ENCODE results near the gene PSMD13.

The PSMD13 gene

DNA sequence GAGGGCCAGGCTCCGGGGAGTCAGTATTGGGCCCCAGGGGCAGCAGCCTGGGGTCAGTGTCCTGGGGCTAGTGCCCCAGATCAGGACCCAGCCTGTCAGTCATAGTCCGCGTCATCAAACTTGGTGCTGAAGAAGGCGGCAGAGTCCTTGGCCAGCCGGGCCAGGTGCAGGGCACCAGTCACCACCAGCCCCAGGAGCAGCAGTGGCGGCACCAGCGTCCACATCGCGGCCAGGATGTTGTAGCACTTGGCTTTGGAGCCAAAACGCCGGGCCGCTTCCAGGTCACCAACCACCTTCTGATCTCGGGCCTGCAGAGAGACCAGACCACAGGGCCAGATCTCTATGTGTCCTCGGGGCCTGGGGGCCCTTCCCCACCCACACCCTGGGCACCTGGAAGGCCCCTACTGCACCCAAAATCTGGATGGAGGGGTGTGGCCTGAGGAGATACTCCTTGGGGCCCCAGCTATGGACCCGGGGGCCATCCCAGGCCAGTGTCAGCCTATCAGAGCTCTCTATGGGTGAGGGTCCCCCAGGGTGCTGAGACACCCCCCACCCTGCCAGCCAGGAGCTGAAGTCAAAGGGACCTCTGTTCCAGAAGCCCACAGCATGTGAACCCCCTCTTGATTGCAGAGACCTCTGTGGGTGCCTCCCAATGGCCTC lies 61.8 kb downstream of the PSMD13 start:
- TF ChIP-seq GATA2 (IDR thresholded peaks at IDR 0.05; ENCODE audit: low read depth, low read length): no peak
- no peak for TF ChIP-seq GATA3 (IDR thresholded peaks at IDR 0.05; ENCODE audit: low read depth, low read length)

DNA sequence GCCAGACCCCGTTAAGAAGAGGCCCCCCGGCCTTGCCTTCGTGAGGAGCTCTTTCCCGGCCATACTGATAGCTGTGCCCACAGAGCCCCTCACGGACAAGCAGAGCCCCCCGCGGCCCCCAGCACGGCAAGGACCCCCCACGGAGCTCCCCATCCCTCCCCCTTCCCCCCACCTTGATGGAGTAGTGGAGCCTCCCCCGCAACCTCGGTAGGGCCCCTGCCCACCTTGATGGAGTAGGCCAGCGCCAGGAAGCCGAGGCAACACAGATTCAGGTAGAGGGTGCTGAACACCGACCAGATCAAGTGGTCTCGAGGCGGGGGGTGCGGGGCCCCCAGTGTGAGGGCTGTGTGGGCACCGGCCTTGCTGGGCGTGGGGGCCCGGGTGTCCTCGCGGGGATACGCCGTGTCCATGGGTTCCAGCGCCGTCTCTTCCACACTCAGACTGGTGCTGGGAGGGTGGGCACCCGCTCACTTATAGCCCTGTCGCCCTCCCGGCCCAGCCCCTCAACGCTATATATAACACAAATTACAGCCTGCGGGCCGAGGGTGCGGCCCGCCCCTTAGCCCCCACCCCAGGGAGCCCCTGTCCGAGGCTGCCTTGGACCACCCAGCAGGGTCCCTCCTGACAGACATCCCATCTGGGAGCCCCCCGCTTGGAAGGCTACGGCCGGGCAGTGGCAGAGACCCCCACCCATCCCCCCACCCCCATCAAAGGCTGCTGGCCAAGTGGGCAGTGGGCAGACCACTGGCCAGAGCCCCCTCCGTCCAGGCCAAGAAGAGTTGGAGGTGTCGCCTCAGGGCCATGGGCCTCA lies 62.5 kb downstream of the PSMD13 start, which contains the start of gene IFITM5:
Gene IFITM5, minus strand, starts transcription at position 446 of the 811 bp plus-strand sequence. Its CDS starts 36 bp downstream, at position 410.
- TF ChIP-seq GATA3 (IDR thresholded peaks at IDR 0.05; ENCODE audit: low read depth, low read length) (no peak), GATA2 (IDR thresholded peaks at IDR 0.05; ENCODE audit: low read depth, low read length) (no peak)

DNA sequence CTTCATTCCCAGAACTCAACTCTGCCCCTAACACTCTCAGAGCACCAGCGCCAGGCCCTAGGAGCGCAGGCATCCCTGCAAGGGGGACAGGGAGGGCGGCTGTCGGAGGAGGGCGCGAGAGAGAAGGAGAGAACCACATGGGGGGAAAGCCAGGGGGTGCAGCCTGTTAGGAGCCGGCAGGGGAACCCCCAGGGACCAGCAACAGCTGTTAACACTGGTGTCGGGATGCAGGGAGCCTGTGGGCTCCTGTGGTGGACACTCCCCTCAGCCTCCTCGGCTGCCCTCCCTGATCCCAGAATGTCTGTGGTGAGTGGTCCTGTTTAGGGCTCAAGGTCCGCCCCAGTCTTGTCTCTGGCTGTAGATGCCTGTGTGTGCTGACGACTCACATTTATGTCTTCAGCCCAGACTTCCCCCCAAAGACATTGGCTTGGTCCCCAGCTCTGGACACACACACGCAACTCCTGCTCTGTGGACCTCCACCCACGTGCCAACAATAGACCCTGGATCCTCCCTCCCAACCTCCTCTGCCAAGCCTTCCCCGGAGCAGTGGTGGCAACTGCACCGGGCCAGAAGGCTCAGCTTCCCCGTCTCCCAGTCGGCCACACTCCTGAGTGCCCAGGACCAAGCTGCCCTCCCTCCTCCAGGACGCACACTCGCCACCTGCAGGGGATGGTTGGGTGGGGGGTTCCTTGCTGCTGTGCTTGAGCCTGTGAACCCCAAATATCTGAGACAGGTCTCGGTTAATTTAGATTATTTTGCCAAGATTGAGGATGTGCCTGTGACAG lies 63.4 kb downstream of the PSMD13 start:
- TF ChIP-seq GATA3 (IDR thresholded peaks at IDR 0.05; ENCODE audit: low read depth, low read length): no peak
- TF ChIP-seq GATA2 (IDR thresholded peaks at IDR 0.05; ENCODE audit: low read depth, low read length): no peak
